Esophagus muscularis mucosa (tissue), 3 donors: ENCODE results near the gene KCTD14.

Source experiments
- EP300 ChIP-seq: sonication (generic); formaldehyde crosslinking; IDR thresholded peaks from one replicate; pipeline ENCODE4 v1.6.1; 2017; ENCODE audit warnings: antibody characterized with exemption
- TF ChIP-seq, protein P1 (sequence below), 3 experiments: fragments of 200-600 bp in 2 of 3; fragments of 450-650 bp in 1 of 3; sonication (generic) in 2 of 3; IDR thresholded peaks; one replicate each; pipeline ENCODE4 v1.5.1; 2017 to 2019; ENCODE audit warnings: antibody characterized with exemption in 3 of 3, mild to moderate bottlenecking in 2 of 3, moderate library complexity in 1 of 3

DNA sequence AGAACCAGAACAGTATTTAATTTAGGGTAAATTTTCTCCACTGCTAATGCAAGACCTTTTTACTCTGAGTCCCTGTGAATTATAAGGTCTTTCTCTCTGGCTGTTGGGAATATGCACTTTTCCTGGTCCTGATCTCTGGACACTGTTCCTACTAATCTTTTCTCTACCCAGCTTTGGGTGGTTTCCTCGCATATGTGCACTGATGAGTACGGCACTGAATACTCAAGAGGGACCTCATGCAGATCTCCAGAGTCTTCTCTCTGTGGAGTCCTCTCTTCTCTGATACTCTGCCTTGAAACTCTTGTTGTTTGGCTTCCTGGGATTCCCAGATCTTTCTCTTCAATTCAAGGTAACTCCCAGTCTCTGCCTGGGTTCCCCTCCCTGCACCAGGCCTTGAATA is 14.0 kb downstream of the KCTD14 start:
- no peak for TF ChIP-seq EP300
- TF ChIP-seq, protein P1, sequence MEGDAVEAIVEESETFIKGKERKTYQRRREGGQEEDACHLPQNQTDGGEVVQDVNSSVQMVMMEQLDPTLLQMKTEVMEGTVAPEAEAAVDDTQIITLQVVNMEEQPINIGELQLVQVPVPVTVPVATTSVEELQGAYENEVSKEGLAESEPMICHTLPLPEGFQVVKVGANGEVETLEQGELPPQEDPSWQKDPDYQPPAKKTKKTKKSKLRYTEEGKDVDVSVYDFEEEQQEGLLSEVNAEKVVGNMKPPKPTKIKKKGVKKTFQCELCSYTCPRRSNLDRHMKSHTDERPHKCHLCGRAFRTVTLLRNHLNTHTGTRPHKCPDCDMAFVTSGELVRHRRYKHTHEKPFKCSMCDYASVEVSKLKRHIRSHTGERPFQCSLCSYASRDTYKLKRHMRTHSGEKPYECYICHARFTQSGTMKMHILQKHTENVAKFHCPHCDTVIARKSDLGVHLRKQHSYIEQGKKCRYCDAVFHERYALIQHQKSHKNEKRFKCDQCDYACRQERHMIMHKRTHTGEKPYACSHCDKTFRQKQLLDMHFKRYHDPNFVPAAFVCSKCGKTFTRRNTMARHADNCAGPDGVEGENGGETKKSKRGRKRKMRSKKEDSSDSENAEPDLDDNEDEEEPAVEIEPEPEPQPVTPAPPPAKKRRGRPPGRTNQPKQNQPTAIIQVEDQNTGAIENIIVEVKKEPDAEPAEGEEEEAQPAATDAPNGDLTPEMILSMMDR (IDR thresholded peaks at IDR 0.05): no peak
